NCI-H1436 (cell line): ENCODE results near the gene FUT8.
"Not testable (repeated sequence)": the region's sequence is repeated elsewhere in the genome, so short reads cannot be mapped to it uniquely, and the experiment has no call there.

Experiments used
- DNase-seq: peaks from one replicate; lab custom pipeline; 2025; lab: John Stamatoyannopoulos, UW

The FUT8 gene

GRCh38 chr14:65453807-65454480 lies 41.4 kb downstream of the FUT8 start:
- no peak for DNase-seq

DNA sequence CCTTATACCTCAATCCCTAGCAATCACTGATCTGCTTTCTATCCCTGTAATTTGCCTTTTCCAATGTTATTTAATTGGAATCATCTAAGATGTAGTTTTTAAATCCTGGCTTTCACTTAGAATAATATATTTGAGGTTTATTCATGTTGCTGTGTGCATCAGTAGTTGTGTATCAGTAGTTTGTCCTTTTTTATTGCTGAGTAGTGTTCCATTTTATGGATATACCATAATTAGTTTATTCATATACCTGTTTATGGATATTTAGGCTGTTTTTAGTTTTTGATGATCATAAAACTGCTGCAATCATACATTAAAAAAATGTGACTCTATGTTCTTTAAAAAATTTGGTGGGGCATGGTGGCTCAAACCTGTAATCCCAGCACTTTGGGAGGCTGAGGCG lies 43.7 kb downstream of the FUT8 start:
- no peak for DNase-seq

DNA sequence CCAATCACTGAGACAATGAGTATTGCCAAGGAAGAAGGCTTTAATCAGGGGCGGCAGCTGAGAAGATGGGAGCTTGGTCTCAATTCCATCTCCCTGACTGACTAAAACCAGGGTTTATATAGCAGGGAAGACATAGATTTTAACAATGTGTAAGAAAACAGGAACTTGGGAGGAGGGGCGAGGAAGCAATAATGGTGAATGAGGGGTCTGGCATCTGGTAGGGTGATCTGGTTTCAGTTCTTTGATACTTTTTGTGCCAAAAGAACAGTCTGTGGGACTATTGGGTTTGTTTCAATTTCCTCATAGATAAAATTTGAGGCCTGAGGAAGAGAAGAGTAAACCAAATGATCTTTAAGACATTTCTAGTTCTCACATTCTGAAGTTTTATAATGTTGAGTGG lies 49.2 kb downstream of the FUT8 start:
- no peak for DNase-seq

DNA sequence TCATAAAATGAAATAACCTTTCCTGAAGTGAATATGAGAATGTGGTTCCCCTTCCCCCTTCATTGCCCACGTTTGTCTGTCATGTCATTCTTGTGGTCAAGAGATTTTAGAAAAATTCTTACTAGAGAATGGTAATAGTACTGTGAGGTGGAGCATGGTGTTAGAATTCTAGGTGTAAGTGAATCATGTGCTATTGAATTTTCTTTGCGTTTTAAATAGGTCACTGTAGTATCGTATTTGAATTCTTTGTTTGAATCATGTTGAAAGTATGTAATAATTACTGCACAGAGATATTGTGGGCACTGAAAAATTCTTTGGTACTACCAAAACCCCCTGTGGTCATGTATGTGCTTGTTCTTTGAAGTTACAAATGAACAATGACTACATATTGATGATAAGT lies 49.9 kb downstream of the FUT8 start:
- no peak for DNase-seq

GRCh38 chr14:65465584-65465983 lies 53.1 kb downstream of the FUT8 start:
- no peak for DNase-seq

DNA sequence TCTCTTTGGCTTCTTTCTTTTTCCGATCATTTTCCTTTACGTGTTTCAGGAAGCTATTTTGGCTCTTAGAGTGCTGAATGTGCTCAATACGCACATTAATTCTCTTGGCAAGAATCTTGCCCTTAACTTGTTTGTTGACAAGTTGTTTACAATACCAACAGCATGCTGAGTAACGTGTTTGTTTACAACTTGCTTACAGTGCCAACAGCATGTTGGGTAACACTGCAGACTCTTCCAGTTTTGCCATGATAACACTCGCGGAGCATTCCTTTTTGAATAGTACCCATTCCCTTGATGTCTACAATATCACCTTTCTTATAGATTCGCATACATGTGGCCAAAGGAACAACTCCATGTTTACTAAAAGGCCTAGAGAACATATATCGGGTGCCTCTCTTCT lies 55.4 kb downstream of the FUT8 start:
- not testable (repeated sequence) for DNase-seq

- DNase-seq: no peak
Measured at GRCh38 chr14:65469903-65470302, 57.4 kb downstream of the FUT8 start.

- no peak for DNase-seq
Measured at GRCh38 chr14:65470404-65470880, 57.9 kb downstream of the FUT8 start.

DNA sequence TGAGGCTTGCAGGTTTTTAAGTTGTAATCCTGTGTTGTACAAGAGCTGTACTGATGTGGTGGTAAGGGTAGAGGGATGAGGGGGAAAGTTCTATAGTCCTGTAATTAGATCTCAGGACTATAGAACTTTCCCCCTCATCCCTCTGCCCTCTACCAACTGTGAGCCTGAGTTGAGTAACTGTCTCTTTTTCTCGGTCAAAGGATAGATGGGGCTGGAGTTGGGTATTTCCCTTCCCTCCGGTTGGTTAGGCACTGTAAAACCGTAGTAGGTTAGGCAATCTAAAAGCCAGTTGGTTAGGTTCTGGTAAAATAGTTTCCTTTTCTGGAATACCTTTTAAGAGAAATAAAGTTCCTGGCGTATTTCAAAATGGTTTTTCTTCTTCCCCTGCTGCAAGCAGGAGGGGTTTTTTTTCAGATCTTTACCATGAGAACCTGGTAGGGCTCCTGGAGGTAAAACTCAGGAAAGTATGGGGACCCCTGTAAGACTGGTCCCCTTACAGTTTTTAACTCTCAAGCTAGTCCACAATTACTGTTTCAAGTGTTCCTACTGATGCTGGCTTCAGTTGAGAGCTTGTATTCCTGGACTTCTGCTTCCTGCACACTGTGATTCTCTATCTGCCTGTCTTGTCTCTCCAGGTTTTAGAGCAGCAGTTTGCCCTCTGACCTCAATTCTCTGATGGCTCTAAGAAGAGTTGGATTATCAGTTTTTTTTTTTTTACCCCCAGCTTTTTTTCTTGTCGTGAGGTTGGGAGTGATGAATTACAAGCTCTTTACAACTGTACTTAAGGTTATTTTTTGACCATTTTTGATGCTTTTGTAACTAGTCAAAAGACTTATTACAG lies 58.7 kb downstream of the FUT8 start:
- no peak for DNase-seq

DNA sequence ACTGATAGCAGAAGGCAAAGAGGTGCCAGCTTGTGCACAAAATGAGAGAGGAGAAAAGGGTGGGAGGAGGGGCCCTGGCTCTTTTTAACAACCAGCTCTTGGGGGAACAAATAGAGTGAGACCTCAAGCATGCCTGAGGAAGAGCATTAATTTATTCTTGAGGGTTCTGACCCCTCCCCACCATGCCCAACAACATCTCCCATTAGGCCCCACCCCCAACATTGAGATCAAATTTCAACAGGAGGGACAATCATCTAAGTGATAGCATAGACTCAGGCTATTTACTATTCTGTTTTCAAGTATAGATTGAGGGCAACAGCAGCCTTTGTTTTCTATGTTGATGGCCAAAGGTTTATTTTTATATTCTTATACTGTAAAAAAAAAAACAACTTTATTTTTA lies 59.7 kb downstream of the FUT8 start:
- peak; percentile 64 for DNase-seq

DNA sequence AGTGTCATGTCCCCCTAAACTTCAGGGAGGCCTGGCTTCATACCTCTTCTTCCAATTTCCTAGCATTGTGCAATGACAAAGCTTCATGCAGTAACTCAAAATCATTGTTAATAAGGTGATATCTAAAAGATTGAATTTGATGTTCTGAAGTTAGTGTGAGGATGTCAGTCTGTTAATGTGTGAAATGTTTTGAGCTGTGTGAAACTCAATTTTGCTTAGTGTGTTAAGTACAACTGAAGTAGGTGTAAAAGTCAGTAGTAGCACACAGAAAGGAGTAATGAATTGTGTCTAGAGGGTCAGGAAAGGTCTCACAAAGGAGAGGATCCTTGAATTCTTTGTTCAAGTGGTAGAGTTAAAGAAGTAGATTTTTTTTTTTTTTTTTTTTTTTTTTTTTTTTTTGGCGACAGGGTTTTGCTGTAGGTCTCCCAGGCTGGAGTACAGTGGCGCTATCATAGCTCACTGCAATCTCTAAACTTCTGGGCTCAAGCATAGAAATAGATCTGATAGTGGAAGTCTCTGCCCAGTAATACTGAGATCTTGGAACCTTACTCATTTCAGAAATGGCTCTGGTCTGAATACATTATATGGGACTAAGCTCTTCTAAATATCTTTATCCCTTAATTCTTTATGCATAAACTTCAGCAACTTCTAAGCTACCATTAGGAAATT lies 63.9 kb downstream of the FUT8 start:
- DNase-seq: no peak

DNA sequence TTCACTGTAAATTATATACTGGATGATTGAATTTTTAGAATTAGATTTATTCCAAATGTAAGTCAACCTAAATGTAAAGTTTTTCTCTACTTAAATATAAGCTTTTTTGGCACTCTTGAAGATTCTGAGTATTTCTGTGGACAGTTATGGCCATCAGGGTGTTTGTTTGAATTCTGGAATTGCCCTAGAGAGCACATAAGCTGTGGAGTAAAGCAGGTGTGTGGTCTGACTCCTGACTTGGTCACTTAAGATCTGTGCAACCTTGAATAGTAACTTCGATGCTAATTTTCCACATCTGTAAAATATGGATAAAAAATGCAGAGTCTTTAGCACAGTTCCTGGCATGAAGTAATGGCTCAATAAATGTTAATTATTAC lies 64.4 kb downstream of the FUT8 start:
- no peak for DNase-seq

DNA sequence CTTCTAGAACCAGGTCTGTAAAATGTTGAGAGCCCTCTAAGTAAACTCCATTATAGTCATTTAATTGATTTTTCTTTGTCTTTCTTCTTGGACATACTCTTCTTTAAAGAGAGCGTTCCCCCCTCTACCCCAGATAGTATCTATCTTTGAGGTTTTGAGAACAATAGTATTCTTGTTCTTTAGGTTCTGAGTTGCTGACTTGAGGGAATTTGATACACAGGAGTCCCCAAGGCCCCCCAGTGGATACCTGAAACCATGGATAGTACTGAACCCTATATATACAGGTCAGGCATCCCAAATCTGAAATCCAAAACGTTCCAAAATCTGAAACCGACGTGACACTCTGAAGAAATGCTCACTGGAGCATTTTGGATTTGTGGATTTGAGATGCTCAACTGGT lies 65.5 kb downstream of the FUT8 start:
- DNase-seq: no peak

DNA sequence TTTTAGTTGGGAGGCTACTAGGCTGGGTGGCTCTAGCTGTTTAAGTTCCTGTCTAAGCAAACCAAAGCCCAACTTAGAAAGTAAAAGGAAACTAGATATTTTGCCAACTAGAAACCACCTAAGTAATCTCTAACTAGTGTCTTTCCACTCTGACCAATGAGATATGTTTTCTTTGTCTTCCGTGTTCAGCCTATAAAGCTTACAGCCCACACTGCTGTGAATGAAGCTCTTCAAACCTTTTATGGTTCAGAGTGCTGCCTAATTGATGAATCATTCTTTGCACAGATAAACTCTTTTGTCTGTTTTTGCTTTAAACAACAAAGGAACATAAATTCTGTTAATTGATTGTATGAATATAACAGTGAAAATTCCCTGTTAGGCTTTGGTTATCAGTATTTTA lies 66.1 kb downstream of the FUT8 start:
- peak; percentile 58 for DNase-seq

- DNase-seq: no peak
Measured at GRCh38 chr14:65479386-65479785, 66.9 kb downstream of the FUT8 start.

DNA sequence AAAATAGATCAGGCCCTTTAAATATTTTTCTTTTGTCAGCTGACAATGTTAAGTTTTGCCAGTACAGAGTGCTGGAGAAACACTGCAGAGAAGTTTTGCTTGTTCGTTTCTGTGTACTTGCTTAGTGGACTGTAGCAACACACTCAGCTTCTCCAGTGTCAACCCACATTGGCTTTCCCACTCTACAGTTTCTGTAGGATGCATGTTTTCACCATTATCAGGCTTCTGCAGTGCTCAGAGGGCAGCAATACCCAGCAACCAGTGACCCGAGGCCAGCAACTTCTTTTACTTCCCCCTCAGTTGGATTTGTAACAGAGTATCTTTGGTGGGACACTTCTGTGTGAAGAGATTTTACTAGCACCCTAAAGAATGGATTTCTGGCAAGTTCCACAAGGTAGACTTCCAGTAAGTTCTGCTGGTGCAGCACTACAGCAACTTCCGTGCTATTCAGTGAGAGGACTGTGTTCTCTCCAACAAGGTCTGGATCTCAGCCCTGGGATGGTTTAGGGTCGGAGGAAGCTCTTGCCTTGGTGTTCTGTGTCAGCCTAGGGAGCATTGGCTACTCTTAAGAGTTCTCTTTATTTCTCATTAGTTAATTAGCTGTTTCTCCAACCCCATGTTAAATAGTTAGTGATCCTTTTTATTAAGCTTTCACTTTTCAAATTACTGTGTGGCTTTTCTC lies 70.4 kb downstream of the FUT8 start:
- DNase-seq: no peak

- no peak for DNase-seq
Measured at GRCh38 chr14:65483647-65484046, 71.1 kb downstream of the FUT8 start.

DNA sequence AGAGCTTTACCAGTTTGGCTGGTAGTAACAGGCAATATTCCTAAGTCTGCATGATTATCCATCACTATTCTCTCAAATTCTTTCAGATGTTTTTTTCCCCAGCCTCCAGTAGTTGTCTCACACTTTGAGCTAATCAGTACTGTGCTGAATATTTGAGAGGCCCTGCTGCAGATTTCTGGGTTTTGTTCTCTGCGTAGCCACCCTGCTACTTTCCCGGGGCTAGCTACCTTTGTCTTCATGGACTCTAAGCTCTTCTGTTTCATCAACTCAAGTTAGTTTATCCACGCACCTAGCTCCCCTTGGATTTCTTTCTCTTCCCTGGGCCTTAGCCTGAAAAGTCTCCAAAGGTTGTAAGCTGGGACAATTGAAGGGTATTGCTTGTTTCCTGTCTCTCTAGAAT lies 73.0 kb downstream of the FUT8 start:
- DNase-seq: no peak

DNA sequence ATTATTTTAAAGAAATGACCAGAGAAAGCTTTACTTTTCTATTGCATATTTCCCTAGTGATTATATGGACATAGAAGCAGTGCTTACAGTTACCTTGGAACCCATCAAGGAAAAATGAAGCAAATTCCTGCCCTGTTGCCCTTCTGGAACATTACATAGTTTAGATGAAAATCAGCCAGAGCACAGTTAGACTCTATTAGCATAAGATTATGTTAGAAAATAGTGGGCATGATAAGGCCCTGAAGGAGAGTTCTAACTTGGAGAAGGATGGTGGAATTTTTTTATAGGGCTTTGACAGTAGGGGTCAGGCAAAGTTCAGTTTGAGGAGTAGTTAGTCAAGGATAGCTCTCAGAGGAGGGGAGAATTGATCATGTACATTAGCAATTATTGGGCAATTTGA lies 74.3 kb downstream of the FUT8 start:
- no peak for DNase-seq

- DNase-seq: peak; percentile 27
Measured at GRCh38 chr14:65487783-65488494, 75.4 kb downstream of the FUT8 start.

DNA sequence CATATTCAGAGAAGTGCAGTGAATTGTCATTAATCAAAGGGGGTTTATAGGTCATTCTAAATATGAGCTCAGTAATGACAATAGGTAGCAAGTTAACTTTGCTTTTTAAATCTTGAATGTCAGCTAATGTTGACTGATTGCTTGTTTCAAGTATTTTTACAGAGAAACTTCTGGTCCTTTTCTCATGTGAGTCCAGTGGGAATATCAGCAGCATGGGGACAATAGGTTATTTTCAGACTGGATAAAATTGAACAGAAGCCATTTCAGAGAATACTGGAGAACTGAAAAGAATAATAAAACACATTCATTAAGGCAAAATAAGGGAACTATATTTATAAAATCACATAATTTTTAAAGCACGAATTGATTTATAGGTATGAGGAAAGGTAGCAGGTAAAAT lies 78.7 kb downstream of the FUT8 start:
- no peak for DNase-seq

DNA sequence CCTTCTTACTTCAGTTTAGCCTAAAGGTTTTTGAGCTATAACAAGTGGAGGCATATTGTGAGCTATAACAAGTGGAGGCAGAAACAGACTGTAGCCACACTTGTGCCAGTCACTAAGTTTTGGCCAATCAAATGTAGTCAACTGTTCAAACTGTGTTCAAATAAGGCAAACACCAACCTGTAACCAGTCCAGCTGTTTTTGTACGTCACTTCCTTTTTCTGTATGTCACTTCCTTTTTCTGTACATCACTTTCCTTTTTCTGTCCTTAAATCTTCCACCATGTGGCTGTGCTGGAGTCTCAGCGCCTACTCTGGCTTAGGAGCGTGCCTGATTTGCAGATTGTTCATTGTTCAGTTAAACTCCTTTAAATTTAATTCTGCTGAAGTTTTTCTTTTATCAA lies 79.7 kb downstream of the FUT8 start:
- no peak for DNase-seq
